OCI-LY1 (cell line): Measurements from ENCODE around the gene CXCR3.

Experiments
- H2AFZ ChIP-seq: fragments of 200-600 bp; sonication (generic), shearing (Covaris generic); 2 replicates; pipeline ENCODE4 v1.6.0; 2014; ENCODE audit warnings: antibody characterized with exemption, mild to moderate bottlenecking, low read length
- H3F3A ChIP-seq: fragments of 200-600 bp; sonication (generic), shearing (Covaris generic); 2 replicates; pipeline ENCODE4 v1.6.0; 2014; ENCODE audit warnings: mild to moderate bottlenecking, antibody characterized with exemption, low read length, moderate library complexity; ENCODE audit not compliant: insufficient read depth
- H3K27ac ChIP-seq: fragments of 200-600 bp; sonication (generic); 2 replicates; pipeline ENCODE4 v1.5.1; 2014; ENCODE audit warnings: low read length, mixed run types, mild to moderate bottlenecking, low read depth; ENCODE audit not compliant: poor library complexity, severe bottlenecking
- H3K27me3 ChIP-seq: fragments of 200-600 bp; sonication (generic); 2 replicates; pipeline ENCODE4 v1.6.0; 2014; ENCODE audit warnings: antibody characterized with exemption, mild to moderate bottlenecking, low read length, moderate library complexity; ENCODE audit not compliant: insufficient read depth
- H3K36me3 ChIP-seq: fragments of 200-600 bp; sonication (generic); 2 replicates; pipeline ENCODE4 v1.6.1; 2014; ENCODE audit warnings: mild to moderate bottlenecking, antibody characterized with exemption, low read length, moderate library complexity, mixed read lengths; ENCODE audit not compliant: insufficient read depth
- H3K4me1 ChIP-seq: fragments of 200-600 bp; sonication (generic); 2 replicates; pipeline ENCODE4 v1.5.1; 2014; ENCODE audit warnings: mild to moderate bottlenecking, low read length, moderate library complexity; ENCODE audit not compliant: insufficient read depth, severe bottlenecking
- H3K4me2 ChIP-seq: fragments of 200-600 bp; sonication (generic), shearing (Covaris generic); 2 replicates; pipeline ENCODE4 v1.6.1; 2014; ENCODE audit warnings: low read length
- H3K4me3 ChIP-seq: fragments of 200-600 bp; sonication (generic); 2 replicates; pipeline ENCODE4 v1.5.1; 2014; ENCODE audit warnings: low read length, low read depth, mild to moderate bottlenecking, mixed read lengths; ENCODE audit not compliant: poor library complexity, severe bottlenecking
- H3K79me2 ChIP-seq: fragments of 200-600 bp; shearing (Covaris generic); 2 replicates; pipeline ENCODE4 v1.6.1; 2016; ENCODE audit warnings: mixed run types, low read length, mixed read lengths; ENCODE audit not compliant: insufficient read depth
- H3K9ac ChIP-seq: fragments of 200-600 bp; sonication (generic), shearing (Covaris generic); 2 replicates; pipeline ENCODE4 v1.6.1; 2014; ENCODE audit warnings: mild to moderate bottlenecking, low read length, mixed read lengths
- H3K9me2 ChIP-seq: fragments of 200-600 bp; sonication (generic), shearing (Covaris generic); 2 replicates; pipeline ENCODE4 v1.6.1; 2014; ENCODE audit warnings: low read depth, mild to moderate bottlenecking, low read length, mixed read lengths
- H3K9me3 ChIP-seq: fragments of 200-600 bp; shearing (Covaris generic); 2 replicates; pipeline ENCODE4 v1.6.1; 2014; ENCODE audit warnings: low read length, mixed read lengths
- H4K20me1 ChIP-seq: fragments of 200-600 bp; sonication (generic), shearing (Covaris generic); 2 replicates; pipeline ENCODE4 v1.6.0; 2016; ENCODE audit warnings: mild to moderate bottlenecking, low read length; ENCODE audit not compliant: insufficient read depth
- CTCF ChIP-seq: fragments of 200-600 bp; sonication (generic), shearing (Covaris generic); IDR thresholded peaks from 2 replicates; pipeline ENCODE4 v1.5.1; 2017; ENCODE audit warnings: mild to moderate bottlenecking, antibody characterized with exemption, low read length, moderate library complexity, mixed read lengths
- EZH2 ChIP-seq: fragments of 200-600 bp; sonication (generic), shearing (Covaris generic); IDR thresholded peaks from 2 replicates; pipeline ENCODE4 v1.8.0; 2017; ENCODE audit warnings: borderline replicate concordance, mixed run types, mild to moderate bottlenecking, antibody characterized with exemption, low read length, moderate library complexity, mixed read lengths

Gene CXCR3

DNA sequence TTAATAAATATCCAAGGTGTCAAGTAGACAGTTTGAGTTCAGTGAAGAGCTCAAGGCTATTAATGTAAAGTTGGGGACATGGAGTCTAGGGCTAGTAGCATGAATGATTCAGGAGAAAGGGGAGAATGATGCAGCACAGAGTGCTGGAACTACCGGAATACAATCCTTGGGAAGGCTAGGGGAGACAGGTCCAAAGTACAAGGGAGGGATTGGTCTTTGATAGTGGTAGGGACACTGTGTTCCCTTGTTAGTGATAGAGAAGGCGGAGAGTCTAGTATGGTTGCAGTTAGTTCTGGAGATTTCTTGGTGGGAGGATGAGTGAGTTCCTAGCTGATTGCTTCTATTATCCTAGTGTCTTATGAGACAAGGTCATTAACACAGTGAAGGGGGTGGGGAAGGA lies 31.4 kb downstream of the CXCR3 start:
- H3K27me3 ChIP-seq, result no peaks in the 10 kb centered on the region
- no peaks in the 10 kb centered on the region for H3K79me2 ChIP-seq
- H3K4me3 ChIP-seq, result no peak overlapping the region
- H3F3A ChIP-seq, result no peaks in the 10 kb centered on the region
- H3K9me3 ChIP-seq, result no peaks in the 10 kb centered on the region
- H2AFZ ChIP-seq, result no peak overlapping the region
- H4K20me1 ChIP-seq, result no peaks in the 10 kb centered on the region
- H3K9ac ChIP-seq, result no peak overlapping the region
- no peak overlapping the region for H3K4me2 ChIP-seq
- no peak overlapping the region for H3K27ac ChIP-seq
- no peaks in the 10 kb centered on the region for H3K4me1 ChIP-seq
- no peaks in the 10 kb centered on the region for H3K36me3 ChIP-seq
- no peaks in the 10 kb centered on the region for H3K9me2 ChIP-seq
- TF ChIP-seq CTCF, result no peak
- TF ChIP-seq EZH2, result no peak

DNA sequence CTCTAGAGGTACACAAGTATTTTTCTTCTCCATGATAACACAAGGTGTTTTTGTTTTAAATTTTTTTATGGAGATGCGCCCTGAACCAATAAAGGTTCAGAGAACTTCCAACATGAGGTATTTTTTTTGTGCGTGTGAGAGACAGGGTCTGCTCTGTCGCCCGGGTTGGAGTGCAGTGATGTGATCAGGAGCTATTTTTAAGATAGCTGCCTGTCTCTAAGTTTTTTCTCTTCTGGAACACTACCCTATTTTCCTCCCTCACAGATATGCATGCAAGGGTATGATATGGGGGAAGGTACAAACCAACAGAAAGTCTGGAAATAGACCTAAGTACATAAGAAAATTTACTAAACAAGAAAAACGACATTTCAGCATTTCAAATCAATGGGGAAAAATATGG lies 37.1 kb downstream of the CXCR3 start:
- Histone ChIP-seq H3F3A (no peaks in the 10 kb centered on the region), H3K9ac (no peak overlapping the region), H3K27me3 (no peaks in the 10 kb centered on the region), H3K27ac (no peak overlapping the region), H3K4me1 (no peaks in the 10 kb centered on the region), H3K36me3 (peaks cover 11% of the 10 kb centered on the region; the same call in 1 of the 2 replicates), H3K4me2 (no peak overlapping the region), H3K9me3 (no peaks in the 10 kb centered on the region), H3K9me2 (no peaks in the 10 kb centered on the region), H2AFZ (no peak overlapping the region), H3K79me2 (no peaks in the 10 kb centered on the region), H4K20me1 (no peaks in the 10 kb centered on the region), H3K4me3 (no peak overlapping the region)
- TF ChIP-seq EZH2, result no peak
- TF ChIP-seq CTCF, result no peak

GRCh38 chrX:71579990-71580380 lies 38.3 kb downstream of the CXCR3 start:
- H3K36me3 ChIP-seq, result peaks cover 21% of the 10 kb centered on the region
- TF ChIP-seq CTCF (no peak), EZH2 (no peak)
- no peak overlapping the region for H3K9ac ChIP-seq
- no peak overlapping the region for H3K27ac ChIP-seq
- H3K9me2 ChIP-seq, result no peaks in the 10 kb centered on the region
- no peak overlapping the region for H3K4me2 ChIP-seq
- no peak overlapping the region for H3K4me3 ChIP-seq
- no peaks in the 10 kb centered on the region for H3K9me3 ChIP-seq
- no peaks in the 10 kb centered on the region for H3F3A ChIP-seq
- H3K4me1 ChIP-seq, result no peaks in the 10 kb centered on the region
- no peaks in the 10 kb centered on the region for H3K27me3 ChIP-seq
- H3K79me2 ChIP-seq, result no peaks in the 10 kb centered on the region
- no peaks in the 10 kb centered on the region for H4K20me1 ChIP-seq
- no peak overlapping the region for H2AFZ ChIP-seq
